Measurements from ENCODE around the gene RBBP8NL.

The RBBP8NL gene

GRCh38 chr20:62400541-62400940 is 26.8 kb downstream of the RBBP8NL start:
- no peaks in the 10 kb centered on the region for H3K27me3 ChIP-seq (replicated peaks; ENCODE audit: control insufficient read depth, insufficient read depth, low read length)
- peaks cover 6% of the 10 kb centered on the region for H3K36me3 ChIP-seq (ENCODE audit: control insufficient read depth, insufficient read depth, low read length)
- DNase-seq (ENCODE audit: extremely low read depth, insufficient read length), result no peak
- TF ChIP-seq, protein P1, sequence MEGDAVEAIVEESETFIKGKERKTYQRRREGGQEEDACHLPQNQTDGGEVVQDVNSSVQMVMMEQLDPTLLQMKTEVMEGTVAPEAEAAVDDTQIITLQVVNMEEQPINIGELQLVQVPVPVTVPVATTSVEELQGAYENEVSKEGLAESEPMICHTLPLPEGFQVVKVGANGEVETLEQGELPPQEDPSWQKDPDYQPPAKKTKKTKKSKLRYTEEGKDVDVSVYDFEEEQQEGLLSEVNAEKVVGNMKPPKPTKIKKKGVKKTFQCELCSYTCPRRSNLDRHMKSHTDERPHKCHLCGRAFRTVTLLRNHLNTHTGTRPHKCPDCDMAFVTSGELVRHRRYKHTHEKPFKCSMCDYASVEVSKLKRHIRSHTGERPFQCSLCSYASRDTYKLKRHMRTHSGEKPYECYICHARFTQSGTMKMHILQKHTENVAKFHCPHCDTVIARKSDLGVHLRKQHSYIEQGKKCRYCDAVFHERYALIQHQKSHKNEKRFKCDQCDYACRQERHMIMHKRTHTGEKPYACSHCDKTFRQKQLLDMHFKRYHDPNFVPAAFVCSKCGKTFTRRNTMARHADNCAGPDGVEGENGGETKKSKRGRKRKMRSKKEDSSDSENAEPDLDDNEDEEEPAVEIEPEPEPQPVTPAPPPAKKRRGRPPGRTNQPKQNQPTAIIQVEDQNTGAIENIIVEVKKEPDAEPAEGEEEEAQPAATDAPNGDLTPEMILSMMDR (IDR thresholded peaks at IDR 0.05; ENCODE audit: insufficient read depth, low read length, poor library complexity, severe bottlenecking), result no peak
- no peak overlapping the region for H3K4me3 ChIP-seq (replicated peaks; ENCODE audit: low read depth, low read length)

GRCh38 chr20:62400021-62400420 is 27.3 kb downstream of the RBBP8NL start:
- Histone ChIP-seq H3K4me3 (replicated peaks; ENCODE audit: low read depth, low read length) (no peak overlapping the region), H3K27me3 (replicated peaks; ENCODE audit: control insufficient read depth, insufficient read depth, low read length) (no peaks in the 10 kb centered on the region), H3K36me3 (ENCODE audit: control insufficient read depth, insufficient read depth, low read length) (peaks cover 6% of the 10 kb centered on the region)
- no peak for DNase-seq (ENCODE audit: extremely low read depth, insufficient read length)
- TF ChIP-seq, protein P1 (IDR thresholded peaks at IDR 0.05; ENCODE audit: insufficient read depth, low read length, poor library complexity, severe bottlenecking), result no peak

- Histone ChIP-seq H3K4me3 (replicated peaks; ENCODE audit: low read depth, low read length) (no peak overlapping the region), H3K27me3 (replicated peaks; ENCODE audit: control insufficient read depth, insufficient read depth, low read length) (no peaks in the 10 kb centered on the region), H3K36me3 (ENCODE audit: control insufficient read depth, insufficient read depth, low read length) (peaks cover 8% of the 10 kb centered on the region)
- no peak for DNase-seq (ENCODE audit: extremely low read depth, insufficient read length)
- TF ChIP-seq, protein P1 (IDR thresholded peaks at IDR 0.05; ENCODE audit: insufficient read depth, low read length, poor library complexity, severe bottlenecking), result no peak
Observed at GRCh38 chr20:62398120-62398821, 29.1 kb downstream of the RBBP8NL start.

- no peak for DNase-seq (ENCODE audit: extremely low read depth, insufficient read length)
- Histone ChIP-seq H3K36me3 (ENCODE audit: control insufficient read depth, insufficient read depth, low read length) (peaks cover 8% of the 10 kb centered on the region), H3K27me3 (replicated peaks; ENCODE audit: control insufficient read depth, insufficient read depth, low read length) (no peaks in the 10 kb centered on the region), H3K4me3 (replicated peaks; ENCODE audit: low read depth, low read length) (no peak overlapping the region)
- TF ChIP-seq, protein P1 (IDR thresholded peaks at IDR 0.05; ENCODE audit: insufficient read depth, low read length, poor library complexity, severe bottlenecking), result no peak
Observed at GRCh38 chr20:62396367-62397239, 30.7 kb downstream of the RBBP8NL start.

- TF ChIP-seq, protein P1 (IDR thresholded peaks at IDR 0.05; ENCODE audit: insufficient read depth, low read length, poor library complexity, severe bottlenecking), result no peak
- Histone ChIP-seq H3K27me3 (replicated peaks; ENCODE audit: control insufficient read depth, insufficient read depth, low read length) (no peaks in the 10 kb centered on the region), H3K36me3 (ENCODE audit: control insufficient read depth, insufficient read depth, low read length) (peaks cover 13% of the 10 kb centered on the region), H3K4me3 (replicated peaks; ENCODE audit: low read depth, low read length) (no peak overlapping the region)
- DNase-seq (ENCODE audit: extremely low read depth, insufficient read length), result no peak
Observed at GRCh38 chr20:62395311-62396242, 31.8 kb downstream of the RBBP8NL start.

All from GM06990 (cell line).